MM.1S (cell line): Measurements from ENCODE around the gene MAP3K4.

Source experiments
- EZH2 ChIP-seq: fragments of 300-600 bp; sonication (generic); optimal IDR thresholded peaks from 2 replicates; pipeline ENCODE3; 2017; ENCODE audit warnings: low read depth, mild to moderate bottlenecking, antibody characterized with exemption, low read length, mixed read lengths
- EZH2phosphoT487 ChIP-seq: fragments of 300-600 bp; sonication (generic); IDR thresholded peaks from 2 replicates; pipeline ENCODE4 v1.6.1; 2018; ENCODE audit warnings: antibody characterized with exemption, low read length
- TF ChIP-seq, protein P1 (sequence below): fragments of 300-600 bp; sonication (generic); IDR thresholded peaks from 2 replicates; pipeline ENCODE4 v1.5.1; 2016; ENCODE audit warnings: antibody characterized with exemption, low read length, mixed read lengths

GRCh38 chr6:161141173-161141572 lies 149.6 kb downstream of the MAP3K4 start:
- TF ChIP-seq, protein P1, sequence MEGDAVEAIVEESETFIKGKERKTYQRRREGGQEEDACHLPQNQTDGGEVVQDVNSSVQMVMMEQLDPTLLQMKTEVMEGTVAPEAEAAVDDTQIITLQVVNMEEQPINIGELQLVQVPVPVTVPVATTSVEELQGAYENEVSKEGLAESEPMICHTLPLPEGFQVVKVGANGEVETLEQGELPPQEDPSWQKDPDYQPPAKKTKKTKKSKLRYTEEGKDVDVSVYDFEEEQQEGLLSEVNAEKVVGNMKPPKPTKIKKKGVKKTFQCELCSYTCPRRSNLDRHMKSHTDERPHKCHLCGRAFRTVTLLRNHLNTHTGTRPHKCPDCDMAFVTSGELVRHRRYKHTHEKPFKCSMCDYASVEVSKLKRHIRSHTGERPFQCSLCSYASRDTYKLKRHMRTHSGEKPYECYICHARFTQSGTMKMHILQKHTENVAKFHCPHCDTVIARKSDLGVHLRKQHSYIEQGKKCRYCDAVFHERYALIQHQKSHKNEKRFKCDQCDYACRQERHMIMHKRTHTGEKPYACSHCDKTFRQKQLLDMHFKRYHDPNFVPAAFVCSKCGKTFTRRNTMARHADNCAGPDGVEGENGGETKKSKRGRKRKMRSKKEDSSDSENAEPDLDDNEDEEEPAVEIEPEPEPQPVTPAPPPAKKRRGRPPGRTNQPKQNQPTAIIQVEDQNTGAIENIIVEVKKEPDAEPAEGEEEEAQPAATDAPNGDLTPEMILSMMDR, result no peak
- TF ChIP-seq EZH2 (no peak), EZH2phosphoT487 (no peak)
